22Rv1 (cell line): ENCODE measurements around the gene FRK.

Experiments
- CTCF ChIP-seq: fragments of 450-650 bp; IDR thresholded peaks from 2 replicates; pipeline ENCODE4 v1.5.1; 2017; ENCODE audit warnings: mild to moderate bottlenecking
- ZFX ChIP-seq: fragments of 450-650 bp; IDR thresholded peaks from 2 replicates; pipeline ENCODE4 v1.6.1; 2017; ENCODE audit warnings: antibody characterized with exemption, borderline replicate concordance

- TF ChIP-seq CTCF = no peak
- TF ChIP-seq ZFX = no peak
Measured at GRCh38 chr6:116087437-116088027, 26.8 kb upstream of the FRK start.
